Activated T-helper 1 cell treated with anti-CD3 and anti-CD28 coated beads, Interleukin-2, amount 50 U/mL, for 16 hours (primary cell): ENCODE measurements around the gene HEG1.

Experiments
- DNase-seq, 2 donors: peaks; one replicate each; pipeline ENCODE4 v3.0.0-alpha.2; 2020; ENCODE audit warnings: low read depth in 1 of 2, low spot score in 1 of 2

HEG1 gene

DNA sequence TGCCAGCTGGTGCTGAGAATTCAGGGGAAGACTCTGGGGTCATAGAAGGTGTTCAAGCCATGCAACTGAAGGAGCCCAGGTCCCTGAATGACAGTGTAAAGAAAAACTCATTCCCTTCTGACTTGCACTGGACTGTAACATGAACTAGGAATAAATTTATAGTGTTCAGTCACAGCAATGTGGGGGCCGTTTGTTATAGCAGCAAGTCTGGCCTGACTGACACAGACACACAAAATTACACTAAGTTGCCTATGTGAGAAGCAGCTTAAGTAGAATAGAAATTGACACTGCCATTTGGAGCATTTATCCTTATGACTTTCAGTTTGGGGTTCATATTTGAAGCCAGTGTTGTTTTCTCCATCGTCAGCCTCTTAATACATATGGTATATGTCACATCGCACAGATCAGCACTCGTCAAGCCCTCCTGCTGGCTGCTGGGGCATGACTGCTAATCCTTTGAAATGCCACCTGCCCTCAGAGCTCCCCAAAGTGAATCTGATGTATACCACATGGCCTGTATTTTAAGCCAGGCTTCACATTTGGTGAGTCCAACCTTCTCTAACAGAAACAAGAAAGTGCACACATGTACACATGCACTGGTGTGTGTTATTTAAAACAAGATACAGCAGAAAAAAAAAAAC lies 17.1 kb upstream of the HEG1 start:
- DNase-seq: no peak

GRCh38 chr3:125072301-125072700 lies 16.5 kb upstream of the HEG1 start:
- DNase-seq: no peak

GRCh38 chr3:125069968-125070745 lies 14.4 kb upstream of the HEG1 start:
- DNase-seq: no peak

DNA sequence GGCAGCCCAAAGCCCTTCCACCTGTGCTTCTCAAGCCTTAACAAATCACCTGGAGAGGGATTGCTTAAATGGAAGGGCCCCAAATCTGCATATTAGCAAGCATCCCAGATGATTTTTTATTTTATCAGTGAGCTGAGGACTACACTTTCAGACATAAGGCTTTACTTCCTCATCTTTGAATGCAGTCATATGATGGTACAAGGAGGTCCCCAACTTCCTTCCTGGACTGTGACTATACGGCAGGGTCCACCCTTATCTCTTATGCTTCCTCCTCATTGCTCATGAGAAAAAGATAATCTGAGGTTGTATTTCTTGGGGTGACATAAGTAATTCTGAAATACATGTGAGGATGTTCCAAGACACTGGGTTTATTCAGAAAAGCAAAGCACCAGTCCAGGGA lies 13.7 kb upstream of the HEG1 start:
- no peak for DNase-seq

DNA sequence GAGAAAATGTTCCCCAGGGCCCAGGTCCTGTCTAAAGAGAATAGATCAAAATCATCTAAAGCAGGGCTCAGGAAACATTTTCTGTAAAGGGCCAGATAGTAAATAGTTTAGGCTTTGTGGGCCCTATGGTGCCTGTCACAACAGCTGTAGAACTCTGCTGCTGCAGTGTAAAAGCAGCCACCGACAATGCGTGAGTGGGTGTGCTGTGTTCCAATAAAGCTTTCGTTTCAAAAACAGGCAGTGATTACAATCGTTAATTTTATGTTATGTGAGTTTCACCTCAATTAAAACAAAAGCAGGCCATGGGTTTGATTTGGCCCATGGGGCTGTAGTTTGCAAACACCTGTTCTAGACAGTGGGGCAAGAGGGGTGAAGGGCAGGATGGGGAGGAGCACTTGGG lies 12.5 kb upstream of the HEG1 start:
- DNase-seq: no peak

DNA sequence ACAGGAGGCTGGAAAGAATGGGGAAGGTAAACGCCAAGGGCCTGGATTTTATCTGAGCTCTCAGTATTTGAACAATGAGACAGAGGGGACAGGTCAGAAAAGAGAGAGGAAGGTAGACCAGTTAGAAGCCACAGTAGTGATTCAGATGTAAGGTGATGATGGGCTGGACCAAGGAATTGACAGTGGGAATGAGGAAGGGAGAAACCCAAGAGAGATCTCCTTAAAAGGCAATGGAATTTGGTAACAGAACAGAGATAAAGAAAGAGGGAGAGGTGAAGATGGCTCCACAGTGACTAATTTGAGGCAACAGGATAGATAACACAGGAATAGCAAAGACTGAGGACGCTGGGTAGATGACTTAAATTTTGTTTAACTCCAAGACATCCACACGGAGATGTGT lies 11.4 kb upstream of the HEG1 start:
- no peak for DNase-seq

DNA sequence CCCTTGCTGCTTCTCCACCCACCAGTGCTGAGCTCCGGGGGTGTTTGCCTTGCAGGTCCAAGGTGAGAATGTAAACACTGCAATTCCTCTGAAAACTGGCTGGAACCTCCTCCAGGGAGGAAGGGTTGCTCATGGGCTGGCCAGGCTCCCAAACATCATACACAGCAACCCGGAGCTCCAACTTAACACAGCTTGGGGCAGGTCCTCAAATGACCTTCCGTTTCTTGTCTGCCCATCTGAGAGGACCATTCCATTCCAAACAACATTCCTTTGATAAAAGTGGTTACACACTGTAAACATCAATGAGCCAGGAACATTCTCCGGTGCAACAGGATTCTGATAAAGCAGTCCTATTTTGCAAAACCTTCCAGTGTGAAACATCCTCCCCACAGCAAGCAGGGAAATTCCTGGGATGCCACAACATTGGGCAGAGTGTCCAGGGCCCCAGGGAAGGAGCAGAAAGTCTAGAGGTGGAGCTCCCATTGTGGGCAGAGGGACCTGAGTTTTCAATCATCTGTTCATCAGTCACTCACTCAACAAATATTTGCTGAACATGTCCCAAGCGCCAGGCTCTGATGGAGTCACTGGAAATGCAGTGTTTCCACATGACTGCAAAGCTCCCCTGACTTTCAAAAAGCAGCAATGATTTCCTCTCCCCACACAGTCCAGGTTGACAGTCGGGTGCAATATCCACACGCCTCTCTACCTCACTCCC lies 7.3 kb upstream of the HEG1 start:
- no peak for DNase-seq

DNA sequence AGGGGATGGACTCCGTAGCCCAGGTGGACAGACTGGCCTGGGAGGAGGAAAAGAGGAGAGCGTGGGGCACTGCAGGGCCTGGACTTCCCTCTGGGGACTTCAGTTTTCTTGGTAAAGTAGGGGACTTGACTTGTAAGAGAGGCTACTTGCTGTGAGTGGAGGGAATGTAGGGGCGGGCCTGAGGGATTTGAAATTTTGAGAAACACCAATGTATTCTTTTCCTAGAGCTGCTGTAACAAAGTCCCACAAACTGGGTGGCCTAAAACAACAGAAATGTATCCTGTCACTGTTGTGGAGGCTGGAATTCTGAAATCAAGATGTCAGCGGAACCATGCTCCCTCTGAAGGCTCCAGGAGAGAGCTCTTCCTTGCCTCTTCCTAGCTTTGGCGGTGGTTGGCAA lies 5.8 kb upstream of the HEG1 start:
- no peak for DNase-seq

- no peak for DNase-seq
Observed at GRCh38 chr3:125061170-125061569, 5.4 kb upstream of the HEG1 start.

GRCh38 chr3:125059488-125060245 lies 3.9 kb upstream of the HEG1 start:
- no peak for DNase-seq

- DNase-seq: no peak
Observed at GRCh38 chr3:125058959-125059358, 3.2 kb upstream of the HEG1 start.

DNA sequence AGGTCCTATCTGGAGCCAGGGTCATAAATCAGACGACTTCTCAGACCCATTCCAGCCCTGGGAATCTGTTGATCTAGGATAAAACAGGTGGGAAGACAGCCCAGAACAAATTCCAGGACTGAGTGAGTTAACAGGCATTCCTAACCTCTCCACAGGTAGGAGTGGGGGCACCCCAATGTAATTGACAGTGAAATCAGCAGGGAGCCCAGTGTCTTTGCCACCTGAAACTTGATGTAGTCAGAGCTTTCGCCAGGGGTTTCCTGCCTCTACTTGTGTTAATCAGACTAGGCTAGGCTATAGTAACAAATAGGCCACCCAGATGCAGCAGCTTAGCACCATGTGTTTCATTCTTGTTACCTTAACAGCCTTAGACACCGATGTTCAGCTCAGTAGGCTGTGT lies 2.7 kb upstream of the HEG1 start:
- no peak for DNase-seq

DNA sequence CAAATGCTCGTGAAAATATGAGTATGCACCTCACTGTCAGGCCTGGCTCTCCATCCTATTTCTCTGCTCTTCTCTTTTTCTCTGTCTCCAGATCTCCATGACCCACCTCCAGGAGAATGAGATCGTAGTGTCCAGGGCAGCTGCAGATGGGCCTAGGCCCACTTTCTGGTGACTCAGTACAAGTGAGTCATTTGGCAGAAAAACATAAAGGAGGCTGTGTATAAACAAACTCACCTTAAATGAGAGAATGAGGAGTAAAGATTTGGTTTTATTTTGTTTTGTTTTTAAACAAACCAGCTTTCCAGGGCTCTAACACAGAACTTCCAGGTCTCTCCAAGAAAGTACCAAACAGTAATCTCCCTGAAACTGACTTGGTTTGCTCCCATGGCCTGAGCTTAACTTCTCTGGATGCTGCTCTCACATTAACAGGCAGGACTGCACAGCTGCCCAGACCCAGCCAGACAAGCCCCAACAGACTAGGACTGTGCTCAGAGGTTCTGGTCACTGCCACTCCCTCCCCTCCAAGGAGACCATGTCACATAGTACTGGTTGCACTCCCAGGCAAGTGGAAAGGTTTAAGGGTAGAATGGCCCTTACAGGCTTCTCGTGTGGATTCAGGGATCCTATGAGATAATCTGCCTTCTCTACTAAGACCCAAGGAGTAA lies 1.5 kb upstream of the HEG1 start:
- DNase-seq: no peak

- peak in 1 of 2 donors; percentile 18 for DNase-seq
Observed at GRCh38 chr3:125055331-125055912, 375 bp downstream of the HEG1 start.

- no peak for DNase-seq
Observed at GRCh38 chr3:125054449-125055329, 1.1 kb downstream of the HEG1 start.

DNA sequence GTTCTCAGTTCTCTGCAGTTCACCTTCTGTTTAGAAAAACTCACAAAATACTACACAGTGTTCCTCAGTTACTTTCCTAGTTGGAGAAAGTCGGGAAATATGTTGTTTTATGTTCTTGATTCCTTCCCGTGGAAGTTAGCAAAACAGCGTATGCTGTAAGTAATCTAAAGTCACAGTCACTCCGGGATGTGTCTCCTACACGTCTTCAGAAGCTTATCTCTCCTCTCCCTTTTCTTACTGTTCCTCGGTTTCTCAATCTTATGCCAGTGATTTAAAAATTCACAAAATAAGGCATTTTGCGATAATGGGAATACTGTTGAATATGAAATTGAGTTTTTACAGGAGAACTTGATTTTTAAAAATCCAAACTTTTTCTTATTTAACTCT lies 1.7 kb downstream of the HEG1 start:
- DNase-seq: no peak

- no peak for DNase-seq
Observed at GRCh38 chr3:125053304-125053699, 2.5 kb downstream of the HEG1 start.

GRCh38 chr3:125052624-125053303 lies 3.0 kb downstream of the HEG1 start:
- no peak for DNase-seq
